Measurements from ENCODE around the gene NLRP7.
"Not testable (repeated sequence)": the region's sequence is repeated elsewhere in the genome, so short reads cannot be mapped to it uniquely, and the experiment has no call there.

The NLRP7 gene

GRCh38 chr19:54947381-54947780 lies at the start of gene NLRP7:
NLRP7 (minus strand) TSS chr19:54947530.
- DNase-seq, result no peak

GRCh38 chr19:54995561-54995960 lies 48.2 kb upstream of the NLRP7 start:
- no peak for DNase-seq

GRCh38 chr19:54989531-54989930 lies 42.2 kb upstream of the NLRP7 start:
- DNase-seq, result not testable (repeated sequence)

GRCh38 chr19:54982562-54982961 lies 35.2 kb upstream of the NLRP7 start:
- not testable (repeated sequence) for DNase-seq

GRCh38 chr19:54973229-54974090 lies 26.1 kb upstream of the NLRP7 start:
- DNase-seq, result not testable (repeated sequence)

GRCh38 chr19:54971446-54971845 lies 24.1 kb upstream of the NLRP7 start:
- not testable (repeated sequence) for DNase-seq

- DNase-seq, result no peak
These were observed 22.3 kb upstream of the NLRP7 start for GRCh38 chr19:54969647-54970046.

GRCh38 chr19:54967611-54968010 lies 20.3 kb upstream of the NLRP7 start:
- DNase-seq, result no peak

GRCh38 chr19:54965055-54965454 lies 17.7 kb upstream of the NLRP7 start:
- not testable (repeated sequence) for DNase-seq

GRCh38 chr19:54959840-54960239 lies 12.5 kb upstream of the NLRP7 start:
- no peak for DNase-seq

GRCh38 chr19:54955376-54955775 lies 8.0 kb upstream of the NLRP7 start:
- no peak for DNase-seq

GRCh38 chr19:54953345-54953713 lies 6.0 kb upstream of the NLRP7 start:
- not testable (repeated sequence) for DNase-seq

- DNase-seq, result no peak
These were observed 5.4 kb upstream of the NLRP7 start for GRCh38 chr19:54952591-54953344.

GRCh38 chr19:54950580-54950979 lies 3.2 kb upstream of the NLRP7 start:
- not testable (repeated sequence) for DNase-seq

- DNase-seq, result no peak
These were observed 2.1 kb upstream of the NLRP7 start for GRCh38 chr19:54949412-54949811.

GRCh38 chr19:54943772-54944361 lies 3.5 kb downstream of the NLRP7 start:
- not testable (repeated sequence) for DNase-seq

- DNase-seq, result not testable (repeated sequence)
These were observed 7.8 kb downstream of the NLRP7 start for GRCh38 chr19:54939538-54939937.

- DNase-seq, result no peak
These were observed 8.4 kb downstream of the NLRP7 start for GRCh38 chr19:54938906-54939305.

GRCh38 chr19:54937926-54938325 lies 9.4 kb downstream of the NLRP7 start:
- DNase-seq, result no peak

GRCh38 chr19:54928299-54928698 lies 19.0 kb downstream of the NLRP7 start:
- no peak for DNase-seq

- no peak for DNase-seq
These were observed 24.1 kb downstream of the NLRP7 start for GRCh38 chr19:54923276-54923675.

- DNase-seq, result no peak
These were observed 26.2 kb downstream of the NLRP7 start for GRCh38 chr19:54921082-54921481.

Measured in NCI-H2107 (cell line).